Liver (tissue), 3 donors: ENCODE data around the gene UBASH3B.
A peak's percentile ranks its signal among the peaks of the same experiment; 100 is the strongest.

Source experiments
- ATF3 ChIP-seq: IDR thresholded peaks from 2 replicates; pipeline ENCODE4 v1.6.1; 2016; ENCODE audit warnings: antibody characterized with exemption
- CTCF ChIP-seq: fragments of 150-350 bp; IDR thresholded peaks from 2 replicates; pipeline ENCODE4 v1.5.1; 2017; ENCODE audit warnings: improper control_type of control experiment, low read depth, low read length; ENCODE audit not compliant: missing input control
- EGR1 ChIP-seq, 2 donors: IDR thresholded peaks; 2 replicates each; pipeline ENCODE4 v1.6.1; 2016 to 2018; ENCODE audit warnings: antibody characterized with exemption in 2 of 2, low read depth in 2 of 2
- GABPA ChIP-seq, 2 donors: IDR thresholded peaks in 1 of 2; conservative IDR thresholded peaks in 1 of 2; 2 replicates each; pipeline ENCODE4 v1.6.1; 2016; ENCODE audit warnings: antibody characterized with exemption in 2 of 2, mild to moderate bottlenecking in 1 of 2, moderate library complexity in 1 of 2
- HNF4A ChIP-seq, 2 donors: conservative IDR thresholded peaks; 2 replicates each; pipeline ENCODE4 v1.6.1; 2016; ENCODE audit warnings: antibody characterized with exemption in 2 of 2, mild to moderate bottlenecking in 2 of 2
- JUND ChIP-seq, 2 donors: IDR thresholded peaks; 2 replicates each; pipeline ENCODE4 v1.6.1; 2016; ENCODE audit warnings: antibody characterized with exemption in 2 of 2
- MAX ChIP-seq: IDR thresholded peaks from 2 replicates; pipeline ENCODE4 v1.6.1; 2016; ENCODE audit warnings: antibody characterized with exemption
- RAD21 ChIP-seq, 2 donors: IDR thresholded peaks; 2 replicates each; pipeline ENCODE4 v1.6.1; 2016; ENCODE audit warnings: antibody characterized with exemption in 2 of 2, mild to moderate bottlenecking in 2 of 2
- RXRA ChIP-seq, 2 donors: IDR thresholded peaks; 2 replicates each; pipeline ENCODE4 v1.6.1; 2017 to 2018; ENCODE audit warnings: antibody characterized with exemption in 2 of 2, mild to moderate bottlenecking in 1 of 2
- SP1 ChIP-seq: IDR thresholded peaks from 2 replicates; pipeline ENCODE4 v1.6.1; 2018; ENCODE audit warnings: antibody characterized with exemption, mild to moderate bottlenecking
- TAF1 ChIP-seq: conservative IDR thresholded peaks from 2 replicates; pipeline ENCODE4 v1.6.1; 2016; ENCODE audit warnings: antibody characterized with exemption, mild to moderate bottlenecking
- YY1 ChIP-seq: IDR thresholded peaks from 2 replicates; pipeline ENCODE4 v1.6.1; 2016; ENCODE audit warnings: antibody characterized with exemption, mild to moderate bottlenecking
- TF ChIP-seq, protein P1 (sequence below): IDR thresholded peaks from 2 replicates; pipeline ENCODE4 v1.6.1; 2016; ENCODE audit warnings: antibody characterized with exemption
- TF ChIP-seq, protein P2 (sequence below): IDR thresholded peaks from 2 replicates; pipeline ENCODE4 v1.6.1; 2016; ENCODE audit warnings: antibody characterized with exemption, mild to moderate bottlenecking
- donor health status: healthy.
- donor health status: healthy.

- TF ChIP-seq CTCF (no peak), SP1 (no peak), RAD21 (IDR thresholded peaks at IDR 0.05) (no peak), ATF3 (no peak), MAX (peak; percentile 18), TAF1 (no peak), RXRA (IDR thresholded peaks at IDR 0.05) (no peak), YY1 (no peak), GABPA (IDR thresholded peaks at IDR 0.05 in 1 of 2, conservative IDR thresholded peaks at IDR 0.05 in 1 of 2) (no peak), JUND (IDR thresholded peaks at IDR 0.05) (no peak), EGR1 (IDR thresholded peaks at IDR 0.05; ENCODE audit: low read depth in 2 of 2) (no peak), HNF4A (conservative IDR thresholded peaks at IDR 0.05) (no peak)
- TF ChIP-seq, protein P1, sequence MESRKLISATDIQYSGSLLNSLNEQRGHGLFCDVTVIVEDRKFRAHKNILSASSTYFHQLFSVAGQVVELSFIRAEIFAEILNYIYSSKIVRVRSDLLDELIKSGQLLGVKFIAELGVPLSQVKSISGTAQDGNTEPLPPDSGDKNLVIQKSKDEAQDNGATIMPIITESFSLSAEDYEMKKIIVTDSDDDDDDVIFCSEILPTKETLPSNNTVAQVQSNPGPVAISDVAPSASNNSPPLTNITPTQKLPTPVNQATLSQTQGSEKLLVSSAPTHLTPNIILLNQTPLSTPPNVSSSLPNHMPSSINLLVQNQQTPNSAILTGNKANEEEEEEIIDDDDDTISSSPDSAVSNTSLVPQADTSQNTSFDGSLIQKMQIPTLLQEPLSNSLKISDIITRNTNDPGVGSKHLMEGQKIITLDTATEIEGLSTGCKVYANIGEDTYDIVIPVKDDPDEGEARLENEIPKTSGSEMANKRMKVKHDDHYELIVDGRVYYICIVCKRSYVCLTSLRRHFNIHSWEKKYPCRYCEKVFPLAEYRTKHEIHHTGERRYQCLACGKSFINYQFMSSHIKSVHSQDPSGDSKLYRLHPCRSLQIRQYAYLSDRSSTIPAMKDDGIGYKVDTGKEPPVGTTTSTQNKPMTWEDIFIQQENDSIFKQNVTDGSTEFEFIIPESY = no peak
- TF ChIP-seq, protein P2, sequence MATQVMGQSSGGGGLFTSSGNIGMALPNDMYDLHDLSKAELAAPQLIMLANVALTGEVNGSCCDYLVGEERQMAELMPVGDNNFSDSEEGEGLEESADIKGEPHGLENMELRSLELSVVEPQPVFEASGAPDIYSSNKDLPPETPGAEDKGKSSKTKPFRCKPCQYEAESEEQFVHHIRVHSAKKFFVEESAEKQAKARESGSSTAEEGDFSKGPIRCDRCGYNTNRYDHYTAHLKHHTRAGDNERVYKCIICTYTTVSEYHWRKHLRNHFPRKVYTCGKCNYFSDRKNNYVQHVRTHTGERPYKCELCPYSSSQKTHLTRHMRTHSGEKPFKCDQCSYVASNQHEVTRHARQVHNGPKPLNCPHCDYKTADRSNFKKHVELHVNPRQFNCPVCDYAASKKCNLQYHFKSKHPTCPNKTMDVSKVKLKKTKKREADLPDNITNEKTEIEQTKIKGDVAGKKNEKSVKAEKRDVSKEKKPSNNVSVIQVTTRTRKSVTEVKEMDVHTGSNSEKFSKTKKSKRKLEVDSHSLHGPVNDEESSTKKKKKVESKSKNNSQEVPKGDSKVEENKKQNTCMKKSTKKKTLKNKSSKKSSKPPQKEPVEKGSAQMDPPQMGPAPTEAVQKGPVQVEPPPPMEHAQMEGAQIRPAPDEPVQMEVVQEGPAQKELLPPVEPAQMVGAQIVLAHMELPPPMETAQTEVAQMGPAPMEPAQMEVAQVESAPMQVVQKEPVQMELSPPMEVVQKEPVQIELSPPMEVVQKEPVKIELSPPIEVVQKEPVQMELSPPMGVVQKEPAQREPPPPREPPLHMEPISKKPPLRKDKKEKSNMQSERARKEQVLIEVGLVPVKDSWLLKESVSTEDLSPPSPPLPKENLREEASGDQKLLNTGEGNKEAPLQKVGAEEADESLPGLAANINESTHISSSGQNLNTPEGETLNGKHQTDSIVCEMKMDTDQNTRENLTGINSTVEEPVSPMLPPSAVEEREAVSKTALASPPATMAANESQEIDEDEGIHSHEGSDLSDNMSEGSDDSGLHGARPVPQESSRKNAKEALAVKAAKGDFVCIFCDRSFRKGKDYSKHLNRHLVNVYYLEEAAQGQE = peak; percentile 29
These were observed 71.8 kb downstream of the UBASH3B start for GRCh38 chr11:122727101-122727929.
